Stomach (tissue), 9 donors: ENCODE data around the gene ABLIM3. TPM values are rescaled to one million over a fixed set of nuclear protein-coding genes. Genes with fewer than 3 reads are reported as not detected.

Source experiments
- DNase-seq, 2 donors: peaks; one replicate each; pipeline versions ENCODE4 v3.0.0 to v3.0.0-alpha.2; 2013 to 2019
- H3K27ac ChIP-seq, 5 donors: fragments of 200-600 bp in 4 of 5; sonication (generic) in 4 of 5; one replicate each; pipeline ENCODE4 v1.5.1; 2013 to 2019; ENCODE audit warnings: mild to moderate bottlenecking in 1 of 5, moderate library complexity in 1 of 5
- H3K27me3 ChIP-seq, 3 donors: fragments of 200-600 bp; sonication (generic); one replicate each; pipeline ENCODE4 v1.5.1; 2017 to 2019; ENCODE audit warnings: mixed run types in 1 of 3
- H3K36me3 ChIP-seq, 4 donors: fragments of 200-600 bp; sonication (generic); 1 replicate in 3 of 4; 2 replicates in 1 of 4; pipeline ENCODE4 v1.5.1; 2016 to 2019
- H3K4me1 ChIP-seq, 4 donors: fragments of 200-600 bp; sonication (generic); one replicate each; pipeline ENCODE4 v1.5.1; 2016 to 2019
- H3K4me3 ChIP-seq, 4 donors: fragments of 200-600 bp; sonication (generic) in 3 of 4; one replicate each; pipeline ENCODE4 v1.5.1; 2016 to 2019; ENCODE audit warnings: mild to moderate bottlenecking in 1 of 4
- H3K9me3 ChIP-seq, 4 donors: fragments of 200-600 bp; sonication (generic); one replicate each; pipeline ENCODE4 v1.5.1; 2016 to 2019
- EP300 ChIP-seq: sonication (generic); formaldehyde crosslinking; IDR thresholded peaks from one replicate; pipeline ENCODE4 v1.6.1; 2017; ENCODE audit warnings: antibody characterized with exemption
- POLR2A ChIP-seq, 4 donors: fragments of 450-650 bp; IDR thresholded peaks; one replicate each; pipeline ENCODE4 v1.6.1; 2016; ENCODE audit warnings: antibody characterized with exemption in 4 of 4, control low read depth in 2 of 4, mild to moderate bottlenecking in 1 of 4, moderate library complexity in 1 of 4
- POLR2AphosphoS5 ChIP-seq, 3 donors: sonication (generic); formaldehyde crosslinking; IDR thresholded peaks; one replicate each; pipeline ENCODE4 v1.6.1; 2016; ENCODE audit warnings: antibody characterized with exemption in 3 of 3
- WGBS, 5 donors: extraction: QIAGEN DNeasy Blood & Tissue Kit in 3 of 5; methylation state at CpG; one replicate each; pipeline versions ENCODE4 v1.1.5 to v1.1.7; 2013 to 2018; 5-methylcytosine and 5-hydroxymethylcytosine counted together
- intact Hi-C: fragments of 100-400 bp; cut with DNase I; formaldehyde crosslinking; loops from one replicate; pipeline ENCODE4 v1.15.1; 2023; ENCODE audit warnings: low total_unique reads
- polyA plus RNA-seq, 3 donors: library from polyadenylated mRNA; stranded (reverse); fragments of 200-250 nt; gene quantifications; one replicate each; pipeline ENCODE4 v1.2.3, GENCODE V29; 2013
- total RNA-seq, 5 donors: library from RNA; depleted of rRNA; stranded (reverse); fragments of >200 nt; gene quantifications; one replicate each; pipeline versions ENCODE4 v1.1.0 to v1.2.3, GENCODE V29; 2014 to 2016
- TF ChIP-seq, protein P1 (sequence below), 7 experiments: fragments of 450-650 bp in 4 of 7; fragments of 200-600 bp in 3 of 7; sonication (generic) in 3 of 7; IDR thresholded peaks; one replicate each; pipeline ENCODE4 v1.5.1; 2016 to 2019; ENCODE audit warnings: antibody characterized with exemption in 7 of 7, control low read depth in 2 of 7, mild to moderate bottlenecking in 1 of 7
- donor health status: healthy with polysubstance abuse.
- donor health status: Bipolar disorder and iron deficiency.
- donor health status: healthy.

The ABLIM3 gene
- total and polyA plus RNA-seq, 8 donors, result 4.6 to 21.4 (median 10.3) TPM

DNA sequence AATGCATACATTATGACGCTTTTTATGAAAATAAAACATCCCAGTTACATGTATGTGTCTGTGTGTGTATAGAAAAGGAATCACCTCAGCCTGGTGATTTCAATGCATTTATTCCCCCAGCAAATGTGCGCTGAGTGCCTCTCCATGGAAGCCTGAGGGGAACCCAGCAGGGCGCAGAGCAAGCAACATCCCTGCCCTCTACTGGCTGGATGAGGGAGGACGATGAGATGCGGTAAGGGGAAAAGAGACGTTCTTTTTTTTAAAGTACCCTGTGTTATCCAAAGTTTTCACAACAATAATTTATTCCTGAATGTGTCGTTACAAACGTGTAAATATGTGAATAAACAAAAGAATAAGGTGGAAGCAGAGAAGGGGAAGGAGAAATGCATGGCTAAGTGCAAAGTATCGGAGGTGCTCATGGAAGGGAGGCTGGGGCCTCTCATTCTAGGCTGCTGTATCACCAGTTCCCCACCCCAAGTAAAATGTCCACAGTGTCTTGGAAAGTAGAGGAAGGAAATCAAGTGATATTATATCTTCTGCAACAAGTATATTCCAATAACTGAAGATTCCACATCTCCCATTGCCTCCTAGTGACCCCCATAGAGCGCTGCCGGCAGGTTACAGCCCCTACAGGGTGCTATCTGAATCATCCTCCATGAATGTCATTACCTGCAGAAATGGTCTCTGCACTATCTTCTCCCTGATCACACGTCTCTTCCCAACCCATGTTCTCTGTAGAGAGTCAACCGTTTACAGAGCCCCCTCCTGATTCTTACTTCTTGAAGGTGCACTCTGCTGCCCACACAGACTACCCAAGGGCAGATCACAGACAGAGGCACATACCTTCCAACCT, 13.0 kb upstream of the ABLIM3 start:
- 46 to 50% (median 49%) methylated on average over 13 of the region's 13 CpGs for WGBS, 5 donors
- Histone ChIP-seq H3K27ac (no peak overlapping the region), H3K36me3 (no peaks in the 10 kb centered on the region), H3K27me3 (no peaks in the 10 kb centered on the region), H3K4me1 (no peaks in the 10 kb centered on the region), H3K4me3 (no peak overlapping the region), H3K9me3 (peaks cover 0 to 2% (median 0%) of the 10 kb centered on the region in 4 donors)
- intact Hi-C loops, result no loop called here
- DNase-seq, result peak in 1 of 2 donors; percentile 55
- TF ChIP-seq POLR2A (IDR thresholded peaks at IDR 0.05) (no peak), EP300 (no peak), POLR2AphosphoS5 (IDR thresholded peaks at IDR 0.05) (no peak)
- TF ChIP-seq, protein P1, sequence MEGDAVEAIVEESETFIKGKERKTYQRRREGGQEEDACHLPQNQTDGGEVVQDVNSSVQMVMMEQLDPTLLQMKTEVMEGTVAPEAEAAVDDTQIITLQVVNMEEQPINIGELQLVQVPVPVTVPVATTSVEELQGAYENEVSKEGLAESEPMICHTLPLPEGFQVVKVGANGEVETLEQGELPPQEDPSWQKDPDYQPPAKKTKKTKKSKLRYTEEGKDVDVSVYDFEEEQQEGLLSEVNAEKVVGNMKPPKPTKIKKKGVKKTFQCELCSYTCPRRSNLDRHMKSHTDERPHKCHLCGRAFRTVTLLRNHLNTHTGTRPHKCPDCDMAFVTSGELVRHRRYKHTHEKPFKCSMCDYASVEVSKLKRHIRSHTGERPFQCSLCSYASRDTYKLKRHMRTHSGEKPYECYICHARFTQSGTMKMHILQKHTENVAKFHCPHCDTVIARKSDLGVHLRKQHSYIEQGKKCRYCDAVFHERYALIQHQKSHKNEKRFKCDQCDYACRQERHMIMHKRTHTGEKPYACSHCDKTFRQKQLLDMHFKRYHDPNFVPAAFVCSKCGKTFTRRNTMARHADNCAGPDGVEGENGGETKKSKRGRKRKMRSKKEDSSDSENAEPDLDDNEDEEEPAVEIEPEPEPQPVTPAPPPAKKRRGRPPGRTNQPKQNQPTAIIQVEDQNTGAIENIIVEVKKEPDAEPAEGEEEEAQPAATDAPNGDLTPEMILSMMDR (IDR thresholded peaks at IDR 0.05), result peak in 5 of 7 experiments; percentile 10 to 42 (median 35)

DNA sequence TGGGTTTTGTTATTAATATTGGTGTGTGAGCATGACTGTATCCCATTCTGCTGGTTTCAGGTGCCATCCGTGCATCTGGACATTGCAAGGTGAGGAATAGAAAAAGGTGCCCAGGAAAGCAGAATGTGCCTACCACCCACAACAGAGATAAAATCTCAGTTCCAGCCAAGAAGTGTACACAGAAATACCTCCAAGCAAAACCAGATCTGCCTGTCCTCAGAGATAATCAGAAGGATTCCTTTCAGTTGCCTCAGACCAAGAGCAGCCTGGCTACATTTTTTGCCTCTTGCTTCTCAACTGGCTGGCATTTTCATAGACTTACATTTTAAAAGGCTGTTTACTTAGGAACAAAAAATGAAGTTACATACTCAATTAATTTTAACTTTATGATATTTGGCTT, 12.1 kb upstream of the ABLIM3 start:
- TF ChIP-seq EP300 (no peak), POLR2A (IDR thresholded peaks at IDR 0.05) (no peak), POLR2AphosphoS5 (IDR thresholded peaks at IDR 0.05) (no peak)
- TF ChIP-seq, protein P1 (IDR thresholded peaks at IDR 0.05), result no peak
- Histone ChIP-seq H3K27ac (no peak overlapping the region), H3K27me3 (no peaks in the 10 kb centered on the region), H3K4me3 (no peak overlapping the region), H3K4me1 (peaks cover 0 to 7% (median 0%) of the 10 kb centered on the region in 4 donors), H3K36me3 (no peaks in the 10 kb centered on the region), H3K9me3 (no peaks in the 10 kb centered on the region)
- intact Hi-C loops, result no loop called here
- WGBS, 5 donors, result 75 to 96% (median 90%) methylated on average over 1 of the region's 1 CpG
- DNase-seq, result no peak

DNA sequence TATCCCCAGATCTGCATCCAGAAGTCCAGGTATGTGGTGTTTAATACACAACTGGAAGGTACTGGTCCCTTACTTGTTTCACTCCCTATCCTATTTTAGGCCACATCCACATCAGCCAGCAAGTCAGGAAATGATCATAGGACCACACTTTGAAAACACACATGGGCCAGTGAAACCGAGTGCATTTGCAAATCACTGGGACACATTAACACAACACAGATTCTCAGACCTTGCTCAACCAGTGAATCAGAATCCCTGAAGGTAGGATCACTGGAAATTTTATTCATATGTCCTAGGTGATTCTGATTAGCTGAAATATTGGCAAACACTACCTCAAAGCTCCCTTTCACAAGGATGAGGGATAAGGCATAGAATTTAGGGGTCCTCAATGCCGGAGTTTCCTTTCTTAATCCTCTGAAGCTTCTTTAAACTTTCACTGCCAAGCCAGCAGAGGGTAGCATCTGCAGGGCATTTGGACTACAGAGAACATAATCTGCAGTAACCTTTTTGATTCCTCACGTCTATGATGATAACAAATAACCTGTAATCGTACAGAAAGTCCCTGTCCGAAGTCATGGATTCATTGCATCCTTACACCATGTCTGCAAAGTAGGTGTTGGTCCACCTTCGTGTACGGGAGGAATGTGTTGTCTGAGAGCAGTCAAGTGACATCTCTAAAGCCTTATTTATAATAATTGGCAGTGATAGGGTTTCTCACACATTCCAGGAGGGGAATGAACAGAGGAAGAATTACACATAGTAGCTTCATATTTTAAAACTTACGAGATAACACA, 11.0 kb upstream of the ABLIM3 start:
- Histone ChIP-seq H3K4me1 (peaks cover 0 to 12% (median 0%) of the 10 kb centered on the region in 4 donors), H3K4me3 (no peak overlapping the region), H3K27me3 (no peaks in the 10 kb centered on the region), H3K27ac (no peak overlapping the region), H3K36me3 (no peaks in the 10 kb centered on the region), H3K9me3 (no peaks in the 10 kb centered on the region)
- DNase-seq, result no peak
- intact Hi-C loops, result no loop called here
- TF ChIP-seq, protein P1 (IDR thresholded peaks at IDR 0.05), result no peak
- TF ChIP-seq POLR2A (IDR thresholded peaks at IDR 0.05) (no peak), EP300 (no peak), POLR2AphosphoS5 (IDR thresholded peaks at IDR 0.05) (no peak)
- 55 to 60% (median 57%) methylated on average over 8 of the region's 8 CpGs for WGBS, 5 donors

DNA sequence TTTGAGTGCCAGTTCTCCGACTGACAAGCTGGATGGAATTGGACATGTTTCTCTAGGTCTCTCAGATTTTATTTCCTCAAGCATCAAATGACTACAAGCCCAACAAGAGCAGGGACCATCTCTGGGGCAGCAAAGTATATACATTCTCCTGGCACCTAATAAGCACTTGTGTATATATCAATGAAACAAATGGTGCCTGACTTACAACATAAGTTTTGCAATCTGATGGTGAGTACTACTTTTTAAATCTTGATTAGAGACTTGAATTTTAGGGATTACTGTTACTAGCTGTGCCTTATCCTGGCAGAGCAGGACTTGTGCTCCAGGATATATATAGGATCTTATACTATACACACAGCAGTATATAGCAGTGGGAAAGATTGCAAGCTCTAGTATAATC, 8.8 kb upstream of the ABLIM3 start:
- no peak overlapping the region for H3K4me3 ChIP-seq
- no peaks in the 10 kb centered on the region for H3K36me3 ChIP-seq
- TF ChIP-seq EP300, result no peak
- TF ChIP-seq POLR2AphosphoS5 (IDR thresholded peaks at IDR 0.05), result no peak
- TF ChIP-seq, protein P1 (IDR thresholded peaks at IDR 0.05), result no peak
- no peak for TF ChIP-seq POLR2A (IDR thresholded peaks at IDR 0.05)
- no peaks in the 10 kb centered on the region for H3K9me3 ChIP-seq
- H3K27me3 ChIP-seq, result peaks cover 0 to 6% (median 0%) of the 10 kb centered on the region in 3 donors
- intact Hi-C loops, result no loop called here
- peaks cover 0 to 12% (median 0%) of the 10 kb centered on the region in 4 donors for H3K4me1 ChIP-seq
- no peak overlapping the region for H3K27ac ChIP-seq
- no peak for DNase-seq
- WGBS, 5 donors, result 85 to 96% (median 92%) methylated on average over 1 of the region's 1 CpG
